ENCODE results near the gene GABBR2.

The GABBR2 gene

GRCh38 chr9:98567540-98568233 lies 141.0 kb downstream of the GABBR2 start:
- FAIRE-seq, result no peak

- FAIRE-seq, result no peak
Measured at GRCh38 chr9:98565152-98566135, 143.3 kb downstream of the GABBR2 start.

GRCh38 chr9:98564714-98565113 lies 144.0 kb downstream of the GABBR2 start:
- no peak for FAIRE-seq

- no peak for FAIRE-seq
Measured at GRCh38 chr9:98563988-98564387, 144.7 kb downstream of the GABBR2 start.

- no peak for FAIRE-seq
Measured at GRCh38 chr9:98563212-98563907, 145.4 kb downstream of the GABBR2 start.

- no peak for FAIRE-seq
Measured at GRCh38 chr9:98559561-98559960, 149.2 kb downstream of the GABBR2 start.

GRCh38 chr9:98558575-98558974 lies 150.2 kb downstream of the GABBR2 start:
- no peak for FAIRE-seq

GRCh38 chr9:98556511-98556910 lies 152.2 kb downstream of the GABBR2 start:
- no peak for FAIRE-seq

- no peak for FAIRE-seq
Measured at GRCh38 chr9:98555651-98556465, 152.9 kb downstream of the GABBR2 start.

GRCh38 chr9:98554752-98555151 lies 154.0 kb downstream of the GABBR2 start:
- no peak for FAIRE-seq

- FAIRE-seq, result no peak
Measured at GRCh38 chr9:98552331-98552730, 156.4 kb downstream of the GABBR2 start.

- no peak for FAIRE-seq
Measured at GRCh38 chr9:98551511-98552286, 157.0 kb downstream of the GABBR2 start.

GRCh38 chr9:98550206-98550820 lies 158.4 kb downstream of the GABBR2 start:
- no peak for FAIRE-seq

- no peak for FAIRE-seq
Measured at GRCh38 chr9:98549401-98549800, 159.3 kb downstream of the GABBR2 start.

GRCh38 chr9:98547606-98548005 lies 161.1 kb downstream of the GABBR2 start:
- no peak for FAIRE-seq

GRCh38 chr9:98545021-98545420 lies 163.7 kb downstream of the GABBR2 start:
- FAIRE-seq, result no peak

GRCh38 chr9:98541684-98542230 lies 167.0 kb downstream of the GABBR2 start:
- no peak for FAIRE-seq

- FAIRE-seq, result no peak
Measured at GRCh38 chr9:98540476-98540875, 168.3 kb downstream of the GABBR2 start.

GRCh38 chr9:98539954-98540353 lies 168.8 kb downstream of the GABBR2 start:
- FAIRE-seq, result no peak

- no peak for FAIRE-seq
Measured at GRCh38 chr9:98538626-98539031, 170.1 kb downstream of the GABBR2 start.

GRCh38 chr9:98538203-98538602 lies 170.5 kb downstream of the GABBR2 start:
- no peak for FAIRE-seq

Measured in TTC549 (cell line).